ENCODE data around the gene CLSTN2.

Gene CLSTN2

GRCh38 chr3:139954146-139954860 lies 19.3 kb downstream of the CLSTN2 start:
- DNase-seq = no peak
- no peak overlapping the region for H3K27ac ChIP-seq (ENCODE audit: low read length)
- no peaks in the 10 kb centered on the region for H3K9me3 ChIP-seq (replicated peaks; ENCODE audit: insufficient read depth, low read length)

GRCh38 chr3:139957844-139958243 lies 22.9 kb downstream of the CLSTN2 start:
- H3K27ac ChIP-seq (ENCODE audit: low read length) = no peak overlapping the region
- H3K4me3 ChIP-seq (ENCODE audit: low read length) = no peak overlapping the region
- H3K9ac ChIP-seq (ENCODE audit: low read length) = no peak overlapping the region
- DNase-seq = no peak
- H3K4me1 ChIP-seq (ENCODE audit: low read length) = no peaks in the 10 kb centered on the region
- H3K27me3 ChIP-seq (replicated peaks; ENCODE audit: insufficient read depth, low read length) = no peaks in the 10 kb centered on the region
- no peaks in the 10 kb centered on the region for H3K9me3 ChIP-seq (replicated peaks; ENCODE audit: insufficient read depth, low read length)
- TF ChIP-seq EZH2phosphoT487 (IDR thresholded peaks at IDR 0.05; ENCODE audit: low read length) (no peak), EZH2 (optimal IDR thresholded peaks at IDR 0.05; ENCODE audit: low read depth, low read length) (no peak), CTCF (IDR thresholded peaks at IDR 0.05; ENCODE audit: low read length) (no peak)
- no peaks in the 10 kb centered on the region for H3K79me2 ChIP-seq (ENCODE audit: low read length)
- H2AFZ ChIP-seq (ENCODE audit: low read length) = no peak overlapping the region
- H4K20me1 ChIP-seq (ENCODE audit: insufficient read depth, low read length) = no peaks in the 10 kb centered on the region
- no peaks in the 10 kb centered on the region for H3K9me2 ChIP-seq (replicated peaks; ENCODE audit: insufficient read depth, low read length)
- H3K36me3 ChIP-seq (replicated peaks; ENCODE audit: insufficient read depth, low read length) = no peaks in the 10 kb centered on the region
- no peaks in the 10 kb centered on the region for H3F3A ChIP-seq (ENCODE audit: insufficient read depth, low read length)
- H3K4me2 ChIP-seq (ENCODE audit: low read depth, low read length) = no peak overlapping the region

More at GRCh38 chr3:139954146-139954860, 19.3 kb downstream of the CLSTN2 start:
- Histone ChIP-seq H3K27me3 (replicated peaks; ENCODE audit: insufficient read depth, low read length) (no peaks in the 10 kb centered on the region), H4K20me1 (ENCODE audit: insufficient read depth, low read length) (no peaks in the 10 kb centered on the region), H3K9me2 (replicated peaks; ENCODE audit: insufficient read depth, low read length) (no peaks in the 10 kb centered on the region), H3K4me1 (ENCODE audit: low read length) (no peaks in the 10 kb centered on the region), H3K9ac (ENCODE audit: low read length) (no peak overlapping the region), H3K4me2 (ENCODE audit: low read depth, low read length) (no peak overlapping the region), H3K36me3 (replicated peaks; ENCODE audit: insufficient read depth, low read length) (no peaks in the 10 kb centered on the region), H3F3A (ENCODE audit: insufficient read depth, low read length) (no peaks in the 10 kb centered on the region), H2AFZ (ENCODE audit: low read length) (no peak overlapping the region), H3K4me3 (ENCODE audit: low read length) (no peak overlapping the region), H3K79me2 (ENCODE audit: low read length) (no peaks in the 10 kb centered on the region)
- TF ChIP-seq CTCF (IDR thresholded peaks at IDR 0.05; ENCODE audit: low read length) (no peak), EZH2 (optimal IDR thresholded peaks at IDR 0.05; ENCODE audit: low read depth, low read length) (no peak), EZH2phosphoT487 (IDR thresholded peaks at IDR 0.05; ENCODE audit: low read length) (no peak)

DNA sequence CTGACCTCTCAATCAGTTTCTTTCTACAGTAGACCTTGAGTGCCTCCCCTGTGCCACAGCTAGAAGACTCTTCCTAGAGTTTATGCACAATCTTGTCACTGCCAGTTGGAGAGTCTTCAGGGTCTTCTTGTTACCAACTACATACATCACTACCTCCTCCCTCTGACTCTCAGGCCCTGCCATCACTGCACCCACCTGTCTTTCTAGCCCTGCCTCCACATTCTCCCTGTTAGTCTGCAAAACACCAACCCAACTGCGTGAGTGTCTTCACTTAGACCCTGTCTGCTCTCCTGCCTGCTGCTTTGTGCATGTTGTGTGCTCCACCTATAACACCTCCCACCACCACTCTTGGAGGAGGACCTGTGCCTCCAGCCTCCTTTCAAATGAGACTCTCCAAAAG lies 34.4 kb downstream of the CLSTN2 start:
- Histone ChIP-seq H3K4me2 (ENCODE audit: low read depth, low read length) (no peak overlapping the region), H2AFZ (ENCODE audit: low read length) (no peak overlapping the region), H3K79me2 (ENCODE audit: low read length) (no peaks in the 10 kb centered on the region), H3K27ac (ENCODE audit: low read length) (no peak overlapping the region), H3K4me1 (ENCODE audit: low read length) (no peaks in the 10 kb centered on the region), H3K4me3 (ENCODE audit: low read length) (no peak overlapping the region), H3F3A (ENCODE audit: insufficient read depth, low read length) (no peaks in the 10 kb centered on the region), H3K9ac (ENCODE audit: low read length) (no peak overlapping the region), H3K9me2 (replicated peaks; ENCODE audit: insufficient read depth, low read length) (no peaks in the 10 kb centered on the region), H4K20me1 (ENCODE audit: insufficient read depth, low read length) (no peaks in the 10 kb centered on the region), H3K9me3 (replicated peaks; ENCODE audit: insufficient read depth, low read length) (no peaks in the 10 kb centered on the region), H3K27me3 (replicated peaks; ENCODE audit: insufficient read depth, low read length) (no peaks in the 10 kb centered on the region), H3K36me3 (replicated peaks; ENCODE audit: insufficient read depth, low read length) (no peaks in the 10 kb centered on the region)
- DNase-seq = no peak
- TF ChIP-seq EZH2phosphoT487 (IDR thresholded peaks at IDR 0.05; ENCODE audit: low read length) = no peak
- TF ChIP-seq EZH2 (optimal IDR thresholded peaks at IDR 0.05; ENCODE audit: low read depth, low read length) = no peak
- no peak for TF ChIP-seq CTCF (IDR thresholded peaks at IDR 0.05; ENCODE audit: low read length)

Data from MM.1S (cell line).